NCI-H226 (cell line): ENCODE data around the gene FAM234B.
"Not testable (repeated sequence)": the region's sequence is repeated elsewhere in the genome, so short reads cannot be mapped to it uniquely, and the experiment has no call there.

Experiments used
- DNase-seq: peaks from one replicate; pipeline ENCODE4 v3.0.0-alpha.2; 2015

The FAM234B gene

DNA sequence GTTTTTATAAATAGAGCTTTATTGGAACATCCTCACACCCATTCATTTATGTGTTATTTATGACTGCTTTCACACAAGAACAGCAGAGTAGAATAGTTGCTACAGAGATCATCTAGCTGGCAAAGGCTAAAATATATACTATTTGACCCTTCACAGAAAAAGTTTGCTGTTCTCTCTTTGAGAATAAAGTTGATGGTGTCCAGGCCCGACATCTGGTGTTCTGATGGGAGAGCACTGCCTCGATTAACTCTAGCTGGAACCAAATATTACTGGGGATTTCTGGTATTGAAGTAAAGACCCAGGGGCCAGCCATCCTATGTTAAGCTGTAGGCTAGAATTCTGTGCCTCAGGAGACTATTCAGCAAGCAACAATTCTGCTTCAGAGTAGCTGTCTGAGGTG lies 21.8 kb downstream of the FAM234B start:
- DNase-seq: no peak

- no peak for DNase-seq
These were observed 22.3 kb downstream of the FAM234B start for GRCh38 chr12:13066459-13066858.

DNA sequence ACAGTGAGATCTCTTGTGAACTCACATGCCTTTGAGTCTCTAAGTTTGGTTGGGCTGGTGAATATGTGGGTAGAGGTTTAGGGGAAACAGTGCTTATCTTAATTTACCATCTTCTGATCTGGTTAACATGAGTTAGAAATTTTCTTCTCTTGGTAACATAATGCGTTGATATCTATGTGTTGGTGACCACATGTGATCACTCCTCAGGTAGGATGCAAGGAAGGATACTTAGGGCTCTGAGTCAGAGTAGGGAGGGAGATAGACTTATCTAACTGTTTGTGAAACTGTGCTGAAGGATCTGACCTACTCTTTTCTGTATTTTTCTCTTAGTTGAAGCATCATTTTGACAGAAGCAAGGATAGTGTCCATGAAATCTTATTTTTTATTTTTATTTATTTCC lies 23.1 kb downstream of the FAM234B start:
- DNase-seq: peak; percentile 33

- DNase-seq: no peak
These were observed 25.2 kb downstream of the FAM234B start for GRCh38 chr12:13069380-13069779.

DNA sequence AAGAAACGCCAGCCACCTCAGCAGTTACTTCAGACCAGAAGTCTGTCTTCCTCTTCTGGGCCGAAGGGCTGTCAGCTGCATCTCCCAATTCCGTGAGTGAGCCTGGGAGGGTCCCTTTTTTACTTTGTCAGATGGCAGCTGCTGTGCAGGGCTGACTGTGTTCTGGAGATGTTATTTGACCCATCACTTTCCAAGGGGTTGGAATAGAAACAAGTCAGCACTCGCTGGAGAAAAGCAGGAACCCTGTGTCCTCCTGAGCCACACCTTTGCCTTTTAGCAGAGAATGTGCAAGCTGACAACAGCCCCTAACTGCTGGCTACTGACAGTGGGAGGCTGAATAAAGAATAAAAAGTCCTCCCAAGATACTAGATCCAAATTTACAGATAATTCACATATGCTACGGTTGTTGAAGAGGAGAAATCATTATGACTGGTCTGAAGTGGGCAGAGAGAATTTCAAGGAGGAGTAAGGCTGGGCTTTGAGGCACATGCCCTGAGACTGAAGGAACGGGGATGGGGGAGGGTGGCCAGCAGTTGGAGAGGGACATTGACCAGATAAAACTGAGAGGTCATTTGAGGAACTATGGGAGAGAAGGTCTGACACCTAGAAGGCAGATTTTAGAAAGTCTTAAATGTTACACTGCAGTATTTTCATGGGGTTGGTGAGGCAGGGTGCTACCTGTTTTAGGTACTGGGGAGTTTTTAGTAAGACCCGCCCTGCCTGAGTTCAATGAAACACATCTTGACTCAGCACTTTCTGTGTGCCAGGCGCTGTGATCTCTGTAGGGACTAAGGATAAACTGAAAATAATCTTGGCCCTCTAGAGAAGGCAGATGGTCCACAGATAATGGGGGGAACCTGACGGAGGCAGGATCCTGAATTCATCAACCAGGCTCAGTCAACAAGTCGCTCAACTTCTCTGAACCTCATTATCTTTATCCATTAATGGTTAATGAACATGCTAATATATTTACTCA lies 27.4 kb downstream of the FAM234B start:
- DNase-seq: no peak

DNA sequence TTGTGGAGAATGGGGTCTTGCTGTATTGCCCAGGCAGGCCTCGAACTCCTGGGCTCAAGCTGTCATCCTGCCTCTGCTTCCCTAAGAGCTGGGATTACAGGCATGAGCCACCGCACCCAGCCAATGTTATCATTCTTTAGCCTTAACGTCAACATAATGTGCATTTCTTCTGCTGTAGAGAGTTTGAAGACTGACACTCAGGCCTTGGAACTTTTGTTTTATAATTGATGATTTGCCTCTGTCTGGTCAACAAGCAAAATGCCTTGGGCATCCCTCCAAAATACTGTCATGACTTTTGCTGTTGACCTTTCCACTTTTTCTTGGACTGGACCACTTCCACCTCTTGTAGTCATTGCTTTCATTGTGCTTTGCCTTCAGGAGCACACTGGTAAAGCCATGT lies 29.0 kb downstream of the FAM234B start:
- DNase-seq: no peak

DNA sequence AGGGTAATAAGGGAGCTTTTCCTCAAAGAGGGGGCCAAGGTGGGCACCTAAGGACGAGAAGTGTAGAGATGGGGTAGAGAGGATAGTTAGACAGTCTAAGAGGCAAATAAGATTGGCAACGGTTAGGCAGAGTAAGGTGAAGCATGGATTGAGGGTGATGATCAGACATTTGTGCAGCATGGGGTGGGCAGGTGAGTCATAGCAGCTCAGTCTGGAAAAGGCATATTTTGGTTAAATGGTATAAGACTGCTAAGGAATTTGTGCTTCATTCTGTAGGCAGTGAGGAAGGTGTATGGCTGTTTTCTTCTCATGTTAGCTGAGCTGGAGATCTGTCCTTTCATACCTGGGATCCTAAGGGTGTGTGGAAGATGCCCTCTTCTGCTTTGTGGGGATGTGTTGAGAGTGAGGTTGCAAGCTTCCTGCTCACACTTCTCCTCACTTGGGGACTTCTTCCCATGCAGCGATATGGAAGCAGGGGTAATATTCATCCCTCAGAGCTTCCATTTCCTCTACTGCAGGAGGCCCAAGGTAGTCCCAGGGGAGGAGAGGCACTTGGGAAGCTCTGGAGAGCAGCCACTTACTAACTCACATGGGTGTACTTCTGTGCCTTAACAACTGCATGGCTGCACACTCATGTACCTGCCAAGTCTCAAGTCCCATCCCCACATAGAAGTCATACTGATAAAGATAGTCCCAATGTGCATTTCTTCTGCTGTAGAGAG lies 30.4 kb downstream of the FAM234B start:
- DNase-seq: no peak

- peak; percentile 28 for DNase-seq
These were observed 30.9 kb downstream of the FAM234B start for GRCh38 chr12:13075118-13075480.

DNA sequence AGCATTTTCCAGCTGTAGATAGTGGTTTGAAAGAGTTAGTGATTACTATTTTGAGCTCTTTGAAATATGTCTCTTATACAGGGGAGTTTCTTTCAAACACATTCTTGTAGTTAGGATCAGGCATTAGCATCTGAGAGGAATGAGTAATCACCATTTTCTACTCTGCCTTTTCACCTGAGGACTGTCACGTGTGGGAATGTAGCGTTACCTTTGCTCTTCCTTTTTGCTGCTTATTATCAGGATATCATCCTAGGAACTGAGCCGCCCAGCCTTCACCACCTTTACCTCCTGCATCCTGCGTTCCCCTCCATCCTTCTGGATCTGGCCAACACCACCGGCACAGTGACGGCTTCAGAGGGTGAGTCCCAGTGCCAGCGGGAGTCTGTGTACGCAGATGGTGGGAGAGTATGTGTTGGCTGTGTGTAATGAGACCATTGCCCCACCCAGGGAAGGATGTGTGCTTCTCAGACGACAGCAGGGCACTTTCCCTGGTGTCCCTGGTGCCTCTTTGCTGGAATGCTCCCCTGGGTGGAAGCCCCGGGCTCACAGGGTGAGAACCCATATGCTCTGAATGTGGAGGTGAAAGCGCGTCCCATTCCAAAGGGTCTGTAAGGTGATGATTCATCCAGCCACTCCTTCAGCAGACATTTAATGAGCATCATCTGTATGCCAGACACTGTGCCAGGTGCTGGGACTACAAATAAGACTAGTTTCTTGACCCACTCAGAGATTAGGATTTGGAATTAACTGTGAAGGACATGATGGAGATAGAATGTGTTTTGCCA lies 31.8 kb downstream of the FAM234B start:
- DNase-seq: no peak

DNA sequence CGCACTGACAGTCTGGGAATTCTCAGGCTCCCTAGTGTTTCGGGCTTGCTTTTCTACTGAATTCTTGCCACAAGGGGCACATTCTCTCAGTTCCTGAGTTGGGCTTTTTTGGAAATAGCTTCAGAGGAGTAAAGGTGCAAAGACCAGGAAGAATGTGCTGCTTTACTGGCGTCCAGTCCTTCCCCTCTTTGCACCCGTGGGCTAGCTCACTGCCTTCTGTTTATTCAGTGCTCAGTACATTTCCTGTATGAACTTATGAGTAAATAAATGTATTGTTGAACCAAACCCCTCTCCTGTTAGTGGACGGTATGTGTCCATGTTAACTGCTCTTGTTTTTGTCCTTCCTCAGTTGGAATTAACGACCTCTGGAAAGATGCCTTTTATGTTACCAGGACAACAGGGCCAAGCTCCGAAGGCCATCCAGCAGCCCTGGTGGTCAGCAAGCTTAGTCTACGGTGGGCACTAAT lies 35.3 kb downstream of the FAM234B start:
- no peak for DNase-seq

GRCh38 chr12:13080266-13080665 lies 36.1 kb downstream of the FAM234B start:
- DNase-seq: no peak

DNA sequence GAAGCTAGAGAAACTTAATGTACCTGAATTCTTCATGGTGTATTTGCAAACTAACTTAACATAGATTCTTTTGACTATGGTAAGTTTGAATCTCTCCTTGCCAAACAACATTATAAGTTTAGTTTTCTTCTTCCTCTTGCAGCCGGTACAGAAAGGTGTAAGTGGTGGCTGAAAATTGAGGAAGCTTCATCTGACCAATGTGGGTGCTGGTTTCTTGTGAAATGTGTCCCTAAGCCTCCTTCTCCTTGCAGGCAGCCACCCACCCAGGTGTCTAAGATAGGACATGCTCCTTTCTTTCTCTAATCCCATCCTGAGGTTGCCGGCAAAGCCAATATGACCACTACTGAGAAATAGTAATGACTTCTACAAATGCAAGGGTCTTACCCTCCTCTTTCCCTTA lies 38.7 kb downstream of the FAM234B start:
- DNase-seq: no peak

DNA sequence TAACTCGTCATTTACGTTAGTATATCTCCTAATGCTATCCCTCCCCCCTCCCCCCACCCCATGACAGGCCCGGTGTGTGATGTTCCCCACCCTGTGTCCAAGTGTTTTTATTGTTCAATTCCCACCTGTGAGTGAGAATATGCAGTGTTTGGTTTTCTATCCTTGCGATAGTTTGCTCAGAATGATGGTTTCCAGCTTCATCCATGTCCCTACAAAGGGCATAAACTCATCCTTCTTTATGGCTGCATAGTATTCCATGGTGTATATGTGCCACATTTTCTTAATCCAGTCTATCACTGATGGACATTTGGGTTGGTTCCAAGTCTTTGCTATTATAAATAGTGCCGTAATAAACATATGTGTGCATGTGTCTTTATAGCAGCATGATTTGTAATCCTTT lies 39.5 kb downstream of the FAM234B start:
- not testable (repeated sequence) for DNase-seq

DNA sequence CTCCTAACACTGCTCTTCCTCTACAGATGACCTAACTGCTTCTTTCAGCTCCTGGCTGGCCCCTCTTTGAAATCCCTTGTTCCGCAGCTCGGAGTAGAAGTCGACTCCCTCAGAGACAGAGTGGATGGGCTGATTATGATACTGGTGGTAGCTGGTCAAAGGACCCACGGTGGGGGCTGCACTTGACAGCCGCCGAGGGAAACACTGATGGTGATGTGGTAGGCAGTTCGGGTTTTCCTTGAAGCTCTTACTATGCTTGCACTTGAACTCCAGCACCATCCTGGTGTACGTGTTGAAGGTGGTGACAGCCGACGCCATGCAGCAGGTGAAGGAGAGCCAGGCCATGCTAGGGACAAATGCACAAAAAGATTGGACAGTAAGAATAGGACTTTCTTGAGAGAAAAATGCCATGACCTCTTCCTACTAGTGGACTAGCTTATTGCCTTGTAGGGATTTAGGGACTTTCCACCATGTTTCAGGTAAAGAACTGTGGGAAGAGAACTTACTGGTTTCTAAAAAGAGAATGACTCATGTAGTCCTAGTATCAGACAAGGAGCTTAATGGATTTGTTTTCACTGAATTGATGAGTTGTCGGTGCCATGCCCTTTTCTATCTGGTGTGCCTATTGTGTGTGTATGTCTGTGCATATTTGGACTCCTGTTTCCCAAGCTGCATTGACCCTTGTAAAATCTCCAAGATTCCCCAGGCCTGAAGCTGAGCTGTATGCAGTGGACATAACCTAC lies 40.9 kb downstream of the FAM234B start:
- peak; percentile 35 for DNase-seq

DNA sequence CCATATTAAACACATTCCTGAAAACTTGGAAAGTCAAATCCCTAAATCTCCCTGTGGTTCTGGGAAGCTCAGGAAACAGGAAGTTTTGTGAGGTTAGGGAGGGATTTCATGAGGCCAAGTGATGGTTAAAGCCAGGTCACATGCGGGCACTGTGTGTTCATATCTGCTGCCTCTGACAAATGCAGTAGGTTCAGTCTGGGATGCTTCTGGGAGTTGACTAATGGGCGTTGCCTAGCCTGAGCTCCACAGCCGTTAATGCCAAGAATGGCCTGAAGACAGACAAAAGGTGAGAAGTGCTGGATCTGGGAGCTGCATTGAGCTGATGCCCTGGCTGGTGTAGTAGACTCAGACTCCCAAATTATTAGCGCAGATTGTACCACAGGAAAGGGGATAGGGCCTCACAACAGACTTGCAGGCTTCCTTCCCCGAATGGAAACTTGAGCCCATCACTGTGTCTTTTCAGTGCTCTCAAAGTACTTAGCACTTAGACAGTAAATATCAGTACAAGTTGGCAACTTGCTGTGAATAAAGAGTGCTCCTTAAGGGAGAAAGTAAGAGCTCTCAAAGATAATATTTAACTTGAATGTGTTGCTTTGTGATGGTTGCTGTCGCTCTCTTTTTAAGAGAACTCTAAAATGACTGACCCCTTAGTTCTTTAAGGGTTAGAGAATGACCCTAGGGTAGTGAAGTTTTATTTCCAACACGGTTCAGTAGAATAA lies 41.9 kb downstream of the FAM234B start:
- DNase-seq: peak; percentile 88

DNA sequence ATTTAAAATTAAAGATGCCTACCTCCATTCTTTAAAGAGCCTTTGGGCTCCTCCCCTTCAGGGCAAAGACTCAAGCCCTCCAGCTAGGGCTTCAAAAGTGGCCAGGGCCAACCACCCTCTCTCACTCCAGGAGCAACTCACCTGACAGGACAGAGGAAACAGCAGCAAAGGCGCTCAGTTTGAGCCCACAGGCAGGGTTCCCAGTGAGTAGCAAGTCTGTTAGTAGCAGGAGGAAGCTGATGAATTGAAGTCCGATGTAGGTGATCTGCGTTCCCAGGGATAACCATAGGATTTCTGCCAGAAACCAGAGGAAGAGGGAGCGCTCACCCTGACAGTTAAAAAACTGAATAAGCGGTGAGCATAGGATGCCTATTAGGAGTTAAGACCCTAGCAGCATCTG lies 43.6 kb downstream of the FAM234B start:
- DNase-seq: no peak

DNA sequence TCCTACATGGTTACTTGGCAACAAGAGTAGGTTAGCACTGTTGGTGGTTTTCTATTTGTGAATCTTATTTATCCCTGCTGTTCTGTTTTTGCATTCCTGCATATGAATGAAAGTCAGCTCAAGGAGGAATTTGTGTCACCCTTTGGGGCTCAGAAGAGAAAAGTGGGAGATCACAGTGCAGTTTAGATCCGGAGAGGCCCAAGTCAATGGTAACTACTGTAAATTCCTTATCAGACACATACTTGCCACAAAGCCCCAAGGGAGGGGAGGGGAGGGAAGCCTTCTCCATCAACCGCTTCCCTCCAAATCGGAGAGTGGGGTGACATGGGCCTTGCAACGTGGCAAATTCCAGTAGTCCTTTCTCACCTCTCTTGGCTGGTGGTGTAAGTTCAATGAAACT lies 44.3 kb downstream of the FAM234B start:
- no peak for DNase-seq

DNA sequence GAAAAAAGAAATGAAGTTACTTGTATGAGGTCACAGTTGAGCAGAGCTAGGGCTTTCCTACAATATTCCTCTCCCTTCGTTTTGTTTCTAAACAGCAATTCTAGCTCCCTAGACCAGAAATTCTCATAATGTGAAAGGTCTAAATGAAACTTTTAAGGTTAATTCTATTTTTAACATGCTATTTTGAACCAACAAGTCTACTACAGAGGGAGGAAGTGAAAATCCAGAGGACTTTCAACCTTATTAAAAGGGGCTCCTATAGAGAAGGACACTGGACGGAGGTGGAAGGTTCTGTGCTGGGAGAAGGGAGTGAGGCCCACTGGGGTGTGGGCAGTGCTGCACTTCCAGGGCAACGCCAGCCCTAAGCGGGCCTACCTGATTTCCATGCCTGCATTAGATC lies 45.9 kb downstream of the FAM234B start:
- no peak for DNase-seq

DNA sequence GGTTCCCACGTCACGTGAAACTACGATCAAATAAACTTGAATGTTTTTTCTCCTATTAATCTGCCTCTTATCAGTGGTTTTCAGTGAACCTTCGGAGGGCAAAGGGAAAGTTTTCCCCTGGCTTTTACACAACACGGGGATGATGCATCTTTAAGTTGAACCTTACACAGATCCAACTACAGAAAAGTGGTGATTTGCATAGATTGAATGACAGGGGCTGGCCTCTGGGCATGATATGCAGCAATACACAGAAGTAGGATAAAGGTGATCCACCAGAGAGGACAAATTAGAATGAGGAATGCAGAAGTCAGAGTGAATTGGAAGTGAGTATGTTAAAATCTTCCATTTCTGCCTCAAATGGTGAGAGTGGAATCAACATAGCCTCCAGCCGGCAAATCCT lies 47.7 kb downstream of the FAM234B start:
- DNase-seq: no peak

DNA sequence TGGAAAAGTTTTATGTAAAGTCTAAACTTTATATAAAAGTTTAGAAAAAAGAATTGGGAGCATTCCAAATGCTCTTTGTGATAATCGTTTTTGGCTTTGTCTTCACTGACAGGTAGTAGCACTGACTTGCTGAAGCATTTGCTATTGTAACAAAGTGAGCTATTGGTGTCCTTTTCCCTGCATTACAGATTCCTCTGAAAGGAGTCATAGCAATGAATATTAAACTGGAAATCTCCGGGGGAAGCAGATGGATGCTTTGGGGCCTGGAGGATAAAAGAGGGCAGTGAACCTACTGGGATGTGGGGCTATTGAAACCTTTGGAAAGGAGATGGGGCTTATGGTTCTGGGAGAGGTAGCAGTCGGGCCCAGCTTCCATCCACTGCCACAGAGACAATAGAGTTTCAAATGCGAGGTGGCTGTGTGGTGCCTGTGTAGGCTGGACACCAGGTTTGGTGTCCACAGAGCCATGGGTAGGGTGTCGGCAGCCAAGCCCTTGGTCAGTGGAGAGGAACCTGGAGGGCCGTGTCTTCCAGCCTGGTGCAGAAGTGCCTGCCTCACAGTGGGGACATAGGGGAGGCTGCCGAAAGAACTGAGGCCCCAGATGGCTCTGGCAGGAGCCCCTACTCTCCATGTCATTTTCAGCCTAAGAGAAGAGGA lies 49.1 kb downstream of the FAM234B start:
- peak; percentile 45 for DNase-seq

DNA sequence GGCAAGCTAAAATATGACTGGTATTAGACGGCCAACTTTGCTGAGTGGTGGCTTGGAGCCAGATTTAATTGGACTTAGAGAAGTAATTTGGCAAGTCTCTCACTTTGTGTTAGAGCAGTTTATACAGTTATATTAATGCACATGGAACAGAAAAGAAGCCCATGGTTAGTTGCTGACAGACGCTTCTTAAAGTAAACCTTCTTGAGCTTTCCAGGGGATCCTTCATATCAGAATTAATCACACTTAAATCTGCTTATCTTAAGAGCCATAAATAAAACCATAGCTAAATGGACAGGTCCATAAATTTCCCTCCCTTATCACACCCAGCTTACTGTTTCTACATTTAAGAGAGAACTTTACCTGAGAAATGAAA lies 49.7 kb downstream of the FAM234B start:
- peak; percentile 35 for DNase-seq
